Ascending aorta (tissue), 2 donors: Measurements from ENCODE around the gene CAMKV. TPM values are rescaled to one million over a fixed set of nuclear protein-coding genes. Genes with fewer than 3 reads are reported as not detected.

Experiments used
- DNase-seq, 2 donors: peaks; one replicate each; pipeline ENCODE4 v3.0.0-alpha.2; 2019; ENCODE audit warnings: low spot score in 2 of 2
- H3K27ac ChIP-seq, 2 donors: fragments of 200-600 bp; sonication (generic); one replicate each; pipeline ENCODE4 v1.5.1; 2016 to 2017; ENCODE audit warnings: mild to moderate bottlenecking in 1 of 2
- H3K27me3 ChIP-seq: fragments of 200-600 bp; sonication (generic); one replicate; pipeline ENCODE4 v1.5.1; 2017
- H3K36me3 ChIP-seq, 2 donors: fragments of 200-600 bp; sonication (generic); one replicate each; pipeline ENCODE4 v1.5.1; 2016
- H3K4me1 ChIP-seq, 2 donors: fragments of 200-600 bp; sonication (generic); one replicate each; pipeline ENCODE4 v1.5.1; 2016 to 2017; ENCODE audit warnings: mild to moderate bottlenecking in 1 of 2
- H3K4me3 ChIP-seq, 2 donors: fragments of 200-600 bp; sonication (generic); one replicate each; pipeline ENCODE4 v1.5.1; 2016 to 2017; ENCODE audit warnings: mild to moderate bottlenecking in 1 of 2
- H3K9me3 ChIP-seq, 2 donors: fragments of 200-600 bp; sonication (generic); one replicate each; pipeline ENCODE4 v1.5.1; 2016
- CTCF ChIP-seq, 3 experiments: fragments of 200-600 bp in 2 of 3; fragments of 450-650 bp in 1 of 3; sonication (generic) in 2 of 3; IDR thresholded peaks; one replicate each; pipeline ENCODE4 v1.5.1; 2016 to 2019; ENCODE audit warnings: antibody characterized with exemption in 3 of 3, mild to moderate bottlenecking in 1 of 3, moderate library complexity in 1 of 3
- intact Hi-C: fragments of 100-400 bp; cut with DNase I; formaldehyde crosslinking; loops from one replicate; pipeline ENCODE4 v1.15.1; 2023
- total RNA-seq: library from RNA; depleted of rRNA; stranded (reverse); fragments of >200 nt; gene quantifications from one replicate; pipeline ENCODE4 v1.1.0, GENCODE V29; 2016

The CAMKV gene
- total RNA-seq, 1 donor from 2014 or later: not detected

DNA sequence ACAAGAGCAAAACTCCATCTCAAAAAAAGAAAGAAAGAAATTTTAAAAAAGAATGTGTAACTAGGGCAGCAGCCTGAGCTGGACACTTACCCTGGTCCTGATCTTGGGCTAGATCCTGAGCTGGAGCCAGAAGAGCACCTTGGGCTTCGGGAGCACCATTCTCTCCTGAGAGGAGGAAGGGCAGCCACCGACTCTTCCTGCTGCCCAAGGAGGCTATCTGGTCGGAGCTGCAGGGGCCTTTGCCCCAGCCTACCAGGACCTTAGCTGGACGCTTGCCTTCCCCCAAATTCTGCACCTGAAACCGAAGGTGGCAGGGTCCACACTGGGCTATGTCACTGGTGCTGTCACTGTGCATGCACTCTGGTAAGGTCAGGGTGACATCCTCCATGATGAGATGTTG lies 6.9 kb upstream of the CAMKV start:
- no peaks in the 10 kb centered on the region for H3K4me1 ChIP-seq
- intact Hi-C loops: no loop called here
- no peak overlapping the region for H3K4me3 ChIP-seq
- no peak overlapping the region for H3K27ac ChIP-seq
- no peaks in the 10 kb centered on the region for H3K36me3 ChIP-seq
- no peak for TF ChIP-seq CTCF (IDR thresholded peaks at IDR 0.05)
- H3K27me3 ChIP-seq: no peaks in the 10 kb centered on the region
- no peaks in the 10 kb centered on the region for H3K9me3 ChIP-seq
- DNase-seq: no peak

DNA sequence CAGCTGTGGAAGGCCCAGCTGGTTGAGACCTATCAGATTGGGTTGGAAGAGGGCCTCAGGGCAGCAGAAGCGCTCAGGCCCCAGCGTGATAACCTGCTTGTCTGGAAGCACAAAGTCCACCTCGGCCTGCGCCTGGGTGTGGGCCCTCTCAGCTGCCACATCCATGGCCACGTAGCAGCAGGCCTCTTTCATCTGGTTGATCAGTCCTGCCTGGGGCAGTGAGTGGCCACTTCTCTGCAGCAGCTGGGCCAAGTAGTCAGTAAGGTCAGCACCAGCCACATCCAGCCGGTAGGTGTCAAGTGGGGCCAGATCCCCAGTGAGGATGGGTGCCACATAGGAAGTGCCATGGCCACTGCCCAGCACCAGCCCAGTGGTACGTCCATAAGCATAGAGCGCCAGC lies 3.9 kb upstream of the CAMKV start:
- no peaks in the 10 kb centered on the region for H3K36me3 ChIP-seq
- no peaks in the 10 kb centered on the region for H3K9me3 ChIP-seq
- no peak overlapping the region for H3K4me3 ChIP-seq
- no peak for DNase-seq
- H3K4me1 ChIP-seq: peaks cover 7 to 10% of the 10 kb centered on the region in 2 donors
- H3K27ac ChIP-seq: no peak overlapping the region
- peaks cover 9% of the 10 kb centered on the region for H3K27me3 ChIP-seq
- intact Hi-C loops: no loop called here
- no peak for TF ChIP-seq CTCF (IDR thresholded peaks at IDR 0.05)

DNA sequence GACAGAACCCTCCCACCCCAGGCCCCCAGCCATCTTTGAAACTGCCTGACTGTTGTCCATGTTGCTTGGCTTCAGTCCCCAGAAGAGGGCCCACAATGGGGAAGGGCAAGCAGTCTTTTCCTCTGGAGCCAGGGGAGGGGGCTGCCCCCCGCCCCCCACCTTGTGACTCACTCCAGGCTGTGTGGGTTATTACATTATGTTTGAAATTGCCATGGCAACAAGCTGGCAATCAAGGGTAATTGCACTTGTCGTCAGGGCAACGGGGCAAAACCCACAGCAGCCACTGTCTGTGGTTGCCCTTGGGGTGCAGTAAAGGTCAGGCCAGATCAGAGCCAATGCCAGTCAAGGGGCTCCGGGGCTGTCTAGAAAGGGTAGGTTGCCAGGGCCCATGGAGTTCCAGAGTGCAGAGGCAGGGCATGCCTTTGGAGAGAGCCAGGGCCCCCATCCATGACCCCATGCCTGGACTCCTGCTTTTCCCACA lies 3.1 kb upstream of the CAMKV start:
- H3K4me1 ChIP-seq: peaks cover 7 to 10% of the 10 kb centered on the region in 2 donors
- no peak for TF ChIP-seq CTCF (IDR thresholded peaks at IDR 0.05)
- no peak overlapping the region for H3K4me3 ChIP-seq
- peaks cover 10% of the 10 kb centered on the region for H3K27me3 ChIP-seq
- DNase-seq: no peak
- no peaks in the 10 kb centered on the region for H3K9me3 ChIP-seq
- intact Hi-C loops: no loop called here
- no peaks in the 10 kb centered on the region for H3K36me3 ChIP-seq
- no peak overlapping the region for H3K27ac ChIP-seq

- intact Hi-C loops: no loop called here
Measured at GRCh38 chr3:49871531-49872153, 1.9 kb upstream of the CAMKV start.

GRCh38 chr3:49868862-49869466 lies 742 bp downstream of the CAMKV start:
- no peak for TF ChIP-seq CTCF (IDR thresholded peaks at IDR 0.05)
- Histone ChIP-seq H3K27me3 (peaks cover 10% of the 10 kb centered on the region), H3K4me3 (peak overlapping the region; percentile 50 to 53), H3K27ac (no peak overlapping the region), H3K36me3 (no peaks in the 10 kb centered on the region), H3K9me3 (no peaks in the 10 kb centered on the region), H3K4me1 (peaks cover 7 to 10% of the 10 kb centered on the region in 2 donors)
- no peak for DNase-seq
- intact Hi-C loops: no loop called here

More at GRCh38 chr3:49871531-49872153, 1.9 kb upstream of the CAMKV start:
- TF ChIP-seq CTCF (IDR thresholded peaks at IDR 0.05): no peak
- Histone ChIP-seq H3K4me1 (peaks cover 7 to 10% of the 10 kb centered on the region in 2 donors), H3K27ac (no peak overlapping the region), H3K9me3 (no peaks in the 10 kb centered on the region), H3K4me3 (no peak overlapping the region), H3K27me3 (peaks cover 10% of the 10 kb centered on the region), H3K36me3 (no peaks in the 10 kb centered on the region)
- no peak for DNase-seq
